Umbilical cord (tissue), 2 donors: Measurements from ENCODE around the gene DHX40. TPM values are rescaled to one million over a fixed set of nuclear protein-coding genes. Genes with fewer than 3 reads are reported as not detected.
"Not testable (repeated sequence)": the region's sequence is repeated elsewhere in the genome, so short reads cannot be mapped to it uniquely, and the experiment has no call there.

ENCODE experiments used
- DNase-seq: peaks from one replicate; pipeline ENCODE4 v3.0.0-alpha.2; 2015; ENCODE audit warnings: low spot score
- total RNA-seq: library from RNA; depleted of rRNA; stranded (reverse); fragments of >200 nt; gene quantifications from one replicate; pipeline ENCODE4 v1.2.3, GENCODE V29; 2014; ENCODE audit warnings: low replicate concordance; ENCODE audit not compliant: insufficient read depth

The DHX40 gene
- total RNA-seq, result 66.4 TPM

GRCh38 chr17:59565171-59565958 lies at the start of gene DHX40:
TSS of gene DHX40 (plus strand) at chr17:59565610. CDS start at chr17:59565672, 62 bp downstream.
- peak; percentile 95 for DNase-seq

GRCh38 chr17:59516451-59516850 lies 49.0 kb upstream of the DHX40 start:
- DNase-seq, result no peak

- no peak for DNase-seq
Observed at GRCh38 chr17:59519132-59519531, 46.3 kb upstream of the DHX40 start.

- no peak for DNase-seq
Observed at GRCh38 chr17:59520251-59520650, 45.2 kb upstream of the DHX40 start.

GRCh38 chr17:59521465-59522126 lies 43.8 kb upstream of the DHX40 start:
- peak; percentile 69 for DNase-seq

- DNase-seq, result not testable (repeated sequence)
Observed at GRCh38 chr17:59524930-59525329, 40.5 kb upstream of the DHX40 start.

GRCh38 chr17:59525668-59526067 lies 39.7 kb upstream of the DHX40 start:
- peak; percentile 23 for DNase-seq

- no peak for DNase-seq
Observed at GRCh38 chr17:59526451-59526850, 39.0 kb upstream of the DHX40 start.

- DNase-seq, result no peak
Observed at GRCh38 chr17:59527325-59527917, 38.0 kb upstream of the DHX40 start.

GRCh38 chr17:59527931-59528330 lies 37.5 kb upstream of the DHX40 start:
- no peak for DNase-seq

GRCh38 chr17:59530531-59530930 lies 34.9 kb upstream of the DHX40 start:
- peak; percentile 75 for DNase-seq

GRCh38 chr17:59533694-59534093 lies 31.7 kb upstream of the DHX40 start:
- no peak for DNase-seq

- no peak for DNase-seq
Observed at GRCh38 chr17:59534583-59534982, 30.8 kb upstream of the DHX40 start.

GRCh38 chr17:59538195-59538909 lies 27.1 kb upstream of the DHX40 start:
- no peak for DNase-seq

- no peak for DNase-seq
Observed at GRCh38 chr17:59542960-59543635, 22.3 kb upstream of the DHX40 start.

GRCh38 chr17:59545942-59546341 lies 19.5 kb upstream of the DHX40 start:
- no peak for DNase-seq

GRCh38 chr17:59547131-59547915 lies 18.1 kb upstream of the DHX40 start:
- peak; percentile 57 for DNase-seq

- peak; percentile 66 for DNase-seq
Observed at GRCh38 chr17:59548985-59549384, 16.4 kb upstream of the DHX40 start.

GRCh38 chr17:59550703-59551102 lies 14.7 kb upstream of the DHX40 start:
- DNase-seq, result no peak

GRCh38 chr17:59558039-59558438 lies 7.4 kb upstream of the DHX40 start:
- DNase-seq, result no peak

GRCh38 chr17:59558953-59559352 lies 6.5 kb upstream of the DHX40 start:
- no peak for DNase-seq
